GM21576 (cell line): ENCODE data around the gene SLC7A8.

Source experiments
- ATAC-seq: cut with Tn5 transposase; IDR thresholded peaks from one replicate; pipeline ENCODE4 v1.9.1; 2021; ENCODE audit warnings: mild to moderate bottlenecking, moderate library complexity; ENCODE audit not compliant: unreplicated experiment

Gene SLC7A8

DNA sequence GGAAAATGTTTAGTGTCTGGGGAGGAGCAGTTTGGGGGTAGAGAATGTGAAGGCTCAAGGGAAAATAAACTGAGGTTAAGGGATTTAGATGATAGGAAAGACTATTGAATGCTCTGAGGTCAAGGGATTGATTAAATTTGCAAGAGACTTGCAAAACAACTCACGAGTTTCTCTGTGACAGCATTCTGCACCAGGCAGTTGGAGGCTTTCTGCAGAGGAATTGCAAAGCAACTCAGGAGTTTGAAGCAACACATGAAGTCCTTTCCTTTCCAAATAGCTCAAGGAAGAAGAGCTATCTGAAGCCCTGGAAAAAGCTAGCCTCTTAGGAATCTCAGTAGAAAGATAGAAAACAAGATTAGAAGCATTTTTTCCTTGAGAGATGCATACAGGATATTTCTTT is 23.9 kb downstream of the SLC7A8 start:
- no peak for ATAC-seq

DNA sequence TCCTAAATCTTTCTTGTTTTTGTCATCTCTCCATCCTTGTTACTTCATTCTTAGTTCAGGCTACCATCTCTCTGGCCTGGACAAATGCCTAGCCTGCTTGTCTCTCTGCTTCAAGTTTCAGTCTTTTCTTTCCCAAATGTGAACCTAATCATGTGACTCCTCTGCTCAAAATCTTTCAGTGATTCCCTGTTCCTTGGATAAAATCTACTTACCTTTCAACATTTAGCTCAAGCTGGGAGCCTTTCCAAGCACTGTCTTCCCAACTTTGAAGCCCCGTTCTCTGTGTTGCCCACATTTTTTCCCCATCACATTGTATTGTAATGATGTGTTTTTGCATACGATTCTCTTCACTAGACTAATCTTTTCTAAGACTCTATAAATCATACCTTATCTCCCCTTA is 24.7 kb downstream of the SLC7A8 start:
- ATAC-seq, result no peak

DNA sequence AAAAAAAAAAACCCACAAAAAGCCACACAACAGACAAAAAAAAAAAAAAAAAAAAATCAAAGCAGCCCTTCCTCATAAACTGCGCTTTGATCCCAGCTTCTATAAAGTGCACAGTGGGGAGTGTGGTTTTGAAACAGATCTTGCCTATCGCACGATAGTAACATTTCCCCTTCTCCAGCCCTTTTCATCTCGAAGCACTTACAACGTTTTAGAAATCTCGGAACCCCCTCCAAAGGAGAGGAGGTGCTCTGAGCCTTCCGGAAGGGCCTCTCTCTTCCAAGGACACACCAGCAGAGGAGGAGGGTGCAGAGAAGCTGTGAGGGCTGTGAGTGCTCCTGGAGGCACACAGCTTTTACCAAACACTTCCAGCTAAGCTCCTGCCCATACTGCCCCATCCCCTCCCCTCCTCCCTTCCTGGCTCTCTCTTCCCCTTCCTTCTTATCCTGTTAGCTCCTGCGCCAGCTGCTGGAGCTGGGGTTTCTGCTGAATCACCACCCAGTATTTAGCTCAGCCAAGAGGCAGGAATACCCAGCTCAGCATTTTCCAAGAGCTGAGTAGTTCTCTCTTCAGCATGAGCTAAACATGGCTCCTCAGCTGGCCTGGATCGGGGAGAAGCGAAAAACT is 28.4 kb downstream of the SLC7A8 start:
- no peak for ATAC-seq

DNA sequence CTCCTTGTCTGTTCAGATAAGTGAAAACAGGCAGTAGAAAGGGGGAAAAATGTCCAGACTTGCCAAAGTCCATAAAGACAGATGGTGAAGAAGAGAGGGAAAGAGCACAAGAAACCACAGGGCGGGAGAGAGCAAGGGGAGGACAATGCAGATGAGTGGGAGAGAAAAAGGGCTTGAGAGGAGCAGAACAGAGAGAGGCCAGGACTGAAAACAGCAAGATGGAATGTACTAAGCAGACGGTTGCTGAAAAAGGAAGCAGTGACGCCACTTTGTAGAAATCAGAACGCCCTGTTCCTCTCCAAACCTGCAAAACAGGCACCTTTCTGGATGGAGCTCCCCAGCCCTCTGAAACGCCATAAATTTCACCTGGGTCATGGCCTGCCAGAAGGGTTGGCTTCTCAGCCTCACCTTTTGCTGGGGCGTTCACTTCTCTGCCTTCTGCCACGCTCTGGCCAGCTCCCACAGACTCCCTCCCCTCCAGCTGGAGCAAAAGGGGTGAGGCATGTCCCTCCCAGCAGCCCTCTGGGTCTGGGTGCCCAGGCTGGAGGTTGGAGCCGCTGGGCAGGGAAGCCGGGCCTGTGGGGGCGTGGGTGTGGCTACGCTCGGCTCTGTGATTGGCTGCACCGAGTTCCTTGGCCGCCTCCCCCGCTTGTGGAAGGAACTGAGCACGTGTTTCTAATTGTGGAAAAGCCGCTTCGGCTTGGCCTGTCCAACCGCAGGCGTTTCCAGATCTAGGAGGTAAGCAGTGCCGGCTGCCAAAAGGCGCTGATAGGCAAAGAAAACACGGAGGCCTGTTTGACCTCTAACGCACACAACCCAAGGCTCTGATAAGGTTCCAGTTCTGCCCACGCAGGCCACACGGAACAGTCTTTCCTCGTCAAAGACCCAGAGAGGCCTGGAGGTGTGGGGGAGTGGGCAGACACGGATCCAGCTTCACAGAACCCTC is 29.3 kb downstream of the SLC7A8 start:
- ATAC-seq, result no peak

DNA sequence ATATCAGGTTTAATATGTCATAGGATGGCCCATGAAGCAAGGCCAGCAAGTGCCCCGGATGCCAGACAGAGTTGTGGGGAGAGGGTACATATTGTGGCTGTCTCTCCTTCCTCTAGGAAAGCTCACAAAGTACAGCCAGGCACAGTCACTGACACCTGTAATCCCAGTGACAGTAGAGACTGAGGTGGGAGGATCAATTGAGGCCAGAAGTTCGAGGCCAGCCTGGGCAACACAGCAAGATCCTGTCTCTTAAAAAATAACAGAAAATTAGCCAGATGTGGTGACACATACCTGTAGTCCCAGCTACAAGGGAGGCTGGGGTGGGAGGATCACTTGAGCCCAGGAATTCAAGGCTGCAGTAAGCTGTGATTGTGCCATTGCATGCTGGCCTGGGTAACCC is 32.1 kb downstream of the SLC7A8 start:
- no peak for ATAC-seq

DNA sequence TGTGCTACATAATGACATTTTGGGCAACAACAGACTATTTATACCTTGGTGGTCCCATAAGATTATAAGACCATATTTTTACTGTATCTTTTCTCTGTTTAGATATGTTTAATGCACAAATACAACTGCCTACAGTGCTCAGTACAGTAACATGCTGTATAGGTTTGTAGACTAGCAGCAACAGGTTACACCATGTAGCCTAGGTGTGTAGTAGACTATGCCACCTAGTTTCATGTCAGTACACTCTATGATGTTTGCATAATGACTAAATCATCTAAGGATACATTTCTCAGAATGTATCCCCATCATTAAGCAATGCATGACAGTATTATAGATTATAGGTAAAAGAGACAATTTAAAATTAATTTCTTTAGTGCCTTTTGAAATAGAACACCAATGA is 33.7 kb downstream of the SLC7A8 start:
- ATAC-seq, result no peak

DNA sequence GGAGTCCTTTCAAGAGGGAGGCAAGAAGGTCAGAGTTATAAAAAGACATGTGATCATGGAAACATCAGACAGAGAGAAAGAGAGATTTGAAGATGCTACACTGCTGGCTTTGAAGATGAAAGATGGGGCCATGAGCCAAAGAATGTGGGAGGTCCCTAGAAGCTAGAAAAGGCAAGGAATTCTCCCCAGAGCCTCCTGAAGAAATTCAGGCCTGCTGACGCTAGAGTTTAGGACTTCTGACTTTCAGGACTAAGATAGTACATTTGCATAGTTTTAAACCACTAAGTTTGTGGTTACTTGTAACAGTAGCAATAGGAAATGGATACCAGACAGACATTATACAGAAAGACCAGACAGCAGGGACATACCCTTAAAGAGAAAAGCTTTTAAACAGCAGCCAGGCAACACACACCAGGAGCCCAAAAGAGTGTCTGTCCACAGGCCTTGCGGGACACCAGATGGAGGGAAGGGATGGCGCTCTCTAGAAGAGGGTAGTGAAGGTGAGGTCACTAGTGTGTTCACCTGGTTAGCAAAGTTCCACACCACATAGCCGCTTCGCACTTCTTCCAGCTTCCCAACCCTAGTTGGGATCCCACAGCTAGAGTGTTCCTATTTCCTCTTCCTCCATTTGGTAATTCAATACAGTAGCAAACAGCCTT is 34.7 kb downstream of the SLC7A8 start:
- no peak for ATAC-seq

DNA sequence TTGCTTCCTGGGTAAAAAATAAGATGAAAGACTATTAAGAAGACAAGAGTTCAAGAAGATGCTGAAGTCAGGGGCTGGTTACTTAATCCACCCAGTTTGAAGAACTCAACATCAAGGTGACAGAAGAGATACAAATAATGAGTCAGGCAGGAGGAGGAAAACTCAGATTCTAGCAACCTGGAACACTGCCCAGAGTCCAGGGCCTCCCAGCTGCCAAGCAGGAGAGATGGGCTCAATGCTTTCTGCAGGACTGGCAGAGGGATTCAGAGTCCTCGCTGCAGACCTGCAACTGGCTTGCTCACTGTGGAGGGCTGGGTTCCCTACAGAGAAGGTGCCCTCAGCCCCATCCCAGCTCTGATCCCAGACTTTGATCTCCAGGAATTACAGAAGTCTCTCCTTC is 35.8 kb downstream of the SLC7A8 start:
- ATAC-seq, result no peak

DNA sequence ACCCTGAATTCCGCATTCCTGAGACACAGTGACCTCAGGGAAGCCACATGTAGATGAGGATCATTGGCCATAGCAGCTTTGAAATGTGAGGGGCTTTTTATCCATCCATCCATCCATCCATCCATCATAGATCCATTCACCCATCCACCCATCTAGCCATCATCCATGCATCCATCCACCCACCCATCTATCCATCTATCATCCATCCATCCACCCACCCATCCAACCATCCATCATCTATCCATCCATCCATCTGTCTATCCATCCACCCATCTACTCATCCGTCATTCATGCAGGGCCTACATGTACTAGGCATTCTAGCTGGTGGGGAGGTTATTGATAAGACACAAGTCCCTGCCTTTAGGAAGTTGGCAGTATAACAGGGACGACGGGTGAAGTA is 36.5 kb downstream of the SLC7A8 start:
- ATAC-seq, result no peak

DNA sequence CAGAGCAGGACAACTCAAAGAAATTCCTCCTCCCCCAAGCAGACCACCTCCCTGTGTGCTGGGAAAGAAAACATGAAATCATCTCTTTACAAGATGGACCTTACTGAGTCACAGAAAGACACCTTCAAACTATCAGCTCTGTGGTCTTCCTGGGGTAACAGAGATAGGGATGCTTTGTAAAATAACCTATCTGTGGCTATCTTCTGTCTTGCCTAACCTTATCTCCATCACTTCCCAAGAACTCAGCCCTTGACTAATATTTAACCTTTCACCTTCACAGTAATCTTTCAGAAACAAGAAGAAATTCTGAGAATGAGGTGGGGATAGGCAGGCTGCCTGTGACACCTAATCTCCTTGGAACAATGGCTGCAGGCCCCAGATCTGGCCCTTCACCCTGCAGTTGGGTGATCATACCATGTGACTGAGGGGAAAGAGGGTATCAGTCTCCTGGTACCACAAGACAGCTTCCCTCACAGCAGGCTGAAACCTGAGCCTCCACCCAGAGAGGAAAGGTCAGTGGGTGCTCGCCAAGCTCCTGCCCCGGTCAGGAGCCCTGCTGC is 37.0 kb downstream of the SLC7A8 start:
- no peak for ATAC-seq

DNA sequence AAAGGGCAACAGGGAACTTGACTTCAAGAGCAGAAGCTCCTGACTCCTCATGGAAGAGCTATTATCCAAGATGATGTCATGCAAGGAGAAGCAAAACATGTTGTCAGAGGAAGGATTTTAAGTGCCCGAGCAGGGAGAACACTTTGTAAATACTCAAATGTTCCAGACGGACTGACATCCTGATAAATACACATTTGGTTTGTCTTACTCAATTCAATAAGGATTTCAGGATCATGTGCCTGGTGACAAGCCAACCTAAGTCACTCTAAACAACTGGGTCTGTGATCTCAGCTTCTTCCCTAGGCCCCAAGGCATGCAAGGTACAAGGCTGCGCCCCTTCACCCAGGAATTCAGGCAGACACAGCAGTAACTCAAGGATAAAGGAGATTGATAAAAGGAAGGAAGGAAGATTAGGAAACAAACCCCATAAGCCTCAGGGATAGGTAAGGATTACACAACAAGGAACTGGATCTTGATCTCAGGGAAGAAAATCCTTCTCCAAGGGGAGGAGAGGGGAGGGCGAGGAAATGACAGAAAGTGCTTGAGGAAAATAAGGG is 37.6 kb downstream of the SLC7A8 start:
- no peak for ATAC-seq

DNA sequence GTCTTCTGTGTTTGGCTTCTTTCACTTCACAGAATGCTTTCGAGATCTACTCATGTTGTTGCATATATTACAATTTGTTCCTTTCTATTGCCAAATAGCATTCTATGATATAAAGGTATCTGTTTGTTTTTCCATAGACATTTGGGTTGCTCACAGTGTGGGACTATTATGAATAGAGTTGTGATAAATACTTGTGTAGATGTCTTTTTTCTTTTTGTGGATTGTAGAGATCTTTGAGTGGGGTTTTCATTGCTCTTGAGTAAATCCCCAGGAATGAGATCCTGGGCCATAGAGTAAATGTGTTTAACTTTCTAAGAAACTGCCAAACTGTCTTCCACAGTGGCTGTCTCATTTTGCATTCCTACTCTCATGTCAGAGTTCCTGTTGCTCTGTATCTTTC is 39.5 kb downstream of the SLC7A8 start:
- no peak for ATAC-seq

DNA sequence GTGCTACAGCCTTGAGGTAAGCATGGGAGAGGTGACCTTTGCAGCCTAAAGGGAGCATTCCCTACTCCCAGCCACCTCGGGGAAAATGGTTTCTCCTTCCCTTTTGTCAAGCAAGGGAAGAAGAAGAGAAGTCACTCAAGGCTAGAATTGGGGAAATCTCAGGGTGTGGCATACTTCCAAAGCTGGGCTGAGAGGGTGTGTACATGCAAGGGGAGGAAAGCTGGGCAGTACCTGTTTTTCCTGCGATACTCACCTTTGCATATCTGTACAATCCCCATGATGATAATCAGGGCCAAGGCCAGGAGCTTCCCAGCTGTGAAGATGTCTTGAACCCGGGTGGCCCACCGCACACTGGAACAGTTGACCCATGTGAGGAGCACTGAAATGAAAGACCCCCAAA is 40.6 kb downstream of the SLC7A8 start:
- ATAC-seq, result no peak

DNA sequence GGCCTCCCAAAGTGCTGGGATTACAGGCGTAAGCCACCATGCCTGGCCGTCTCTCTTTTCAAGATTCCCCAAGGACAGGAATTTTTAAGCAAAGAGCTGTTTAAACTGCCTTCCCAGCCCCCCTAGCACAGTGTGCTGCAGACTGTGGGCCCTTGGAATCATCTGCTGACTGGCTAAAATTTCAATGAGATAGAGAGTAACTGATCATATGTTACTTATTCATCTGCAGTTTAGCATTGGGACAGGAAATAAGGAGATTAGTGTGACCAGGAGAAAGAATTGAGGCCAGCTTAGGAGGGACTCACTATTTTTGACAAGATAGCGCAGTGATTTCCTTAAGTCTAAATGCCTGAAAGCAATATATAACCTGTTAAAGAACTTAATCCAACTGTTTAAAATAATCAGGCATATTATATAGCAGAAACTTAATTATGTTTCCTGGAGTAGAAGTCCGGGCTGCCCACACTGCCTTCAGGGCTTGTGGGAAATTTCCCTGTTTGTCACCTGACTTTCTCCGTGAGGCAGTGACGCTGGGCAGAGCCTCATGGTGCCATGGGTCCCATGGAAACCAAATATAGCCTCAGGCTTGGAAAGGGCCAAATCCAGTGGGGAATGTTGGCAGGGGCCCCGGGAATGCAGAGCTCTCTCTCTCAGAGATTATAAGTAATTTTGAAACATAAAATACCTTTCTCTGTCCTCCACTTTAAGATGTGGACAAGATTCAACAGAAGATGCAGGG is 41.6 kb downstream of the SLC7A8 start:
- no peak for ATAC-seq

DNA sequence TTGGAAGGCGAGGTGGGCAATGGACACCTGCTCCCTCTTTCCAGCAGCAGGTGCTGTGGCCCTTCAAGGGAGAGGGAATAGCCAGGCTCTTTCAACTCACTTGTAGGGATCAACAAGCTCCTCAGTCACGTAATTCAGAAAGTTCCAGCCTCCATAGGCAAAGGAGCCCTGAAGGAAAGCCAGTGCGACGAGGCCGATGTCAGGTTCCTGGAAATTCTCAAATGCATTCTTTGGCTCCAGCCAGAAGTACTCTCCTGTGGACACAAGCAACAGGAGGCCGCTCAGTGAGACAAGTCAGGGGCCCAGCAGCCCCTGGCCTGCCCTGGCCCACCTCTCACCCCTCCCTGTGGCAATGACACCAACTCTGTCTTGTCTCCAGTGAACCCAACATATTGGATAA is 43.1 kb downstream of the SLC7A8 start:
- no peak for ATAC-seq

DNA sequence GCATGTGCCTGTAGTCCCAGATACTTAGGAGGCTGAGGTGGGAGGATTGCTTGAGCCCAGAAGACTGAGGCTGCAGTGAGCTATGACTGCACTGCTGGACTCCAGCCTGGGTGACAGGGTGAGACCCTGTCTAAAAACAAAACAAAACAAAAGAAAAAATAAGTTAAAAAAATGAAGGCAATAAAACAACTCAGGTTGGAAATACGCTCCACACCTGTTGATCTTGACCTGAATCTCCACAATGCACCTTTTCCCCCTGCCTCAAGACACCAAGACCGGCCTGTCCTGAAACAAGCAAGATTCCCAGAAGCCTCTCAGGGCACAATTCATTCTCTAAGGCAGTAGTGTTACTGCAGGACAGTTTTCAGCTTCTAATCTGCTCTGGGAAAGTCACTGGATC is 43.6 kb downstream of the SLC7A8 start:
- no peak for ATAC-seq

DNA sequence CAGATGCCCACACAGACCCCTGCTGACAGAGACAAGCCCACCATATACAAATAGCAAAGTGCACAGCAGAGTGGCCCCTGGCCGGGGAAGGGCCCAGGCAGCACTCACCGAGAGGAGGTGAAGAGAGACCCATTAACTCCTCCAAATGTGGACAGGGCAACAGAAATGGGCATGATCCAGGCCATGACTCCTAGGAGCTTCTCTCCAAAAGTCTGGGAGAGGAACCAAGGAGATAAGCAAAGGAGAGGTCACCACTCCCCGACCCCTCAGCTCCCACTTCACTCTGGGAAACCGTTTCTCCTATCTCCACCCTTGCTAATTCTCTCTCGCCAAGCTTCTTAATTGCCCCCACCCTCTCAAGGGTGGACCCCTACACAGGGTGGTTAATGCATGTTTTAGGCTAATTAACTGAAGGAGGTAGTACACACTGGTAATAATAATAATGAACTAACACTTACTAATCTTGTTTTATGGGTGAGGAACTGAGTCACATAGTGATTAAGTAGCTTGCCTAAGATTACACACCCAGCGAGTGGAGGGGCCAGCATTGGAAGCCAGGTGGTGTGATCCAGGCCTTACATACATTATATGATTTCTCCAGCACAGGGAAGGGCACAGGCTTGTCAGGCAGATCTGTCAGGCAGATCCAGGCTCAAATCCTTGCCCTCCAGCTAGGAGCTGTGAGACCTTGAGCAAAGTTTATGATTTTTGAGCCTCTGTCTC is 45.5 kb downstream of the SLC7A8 start:
- ATAC-seq, result no peak

DNA sequence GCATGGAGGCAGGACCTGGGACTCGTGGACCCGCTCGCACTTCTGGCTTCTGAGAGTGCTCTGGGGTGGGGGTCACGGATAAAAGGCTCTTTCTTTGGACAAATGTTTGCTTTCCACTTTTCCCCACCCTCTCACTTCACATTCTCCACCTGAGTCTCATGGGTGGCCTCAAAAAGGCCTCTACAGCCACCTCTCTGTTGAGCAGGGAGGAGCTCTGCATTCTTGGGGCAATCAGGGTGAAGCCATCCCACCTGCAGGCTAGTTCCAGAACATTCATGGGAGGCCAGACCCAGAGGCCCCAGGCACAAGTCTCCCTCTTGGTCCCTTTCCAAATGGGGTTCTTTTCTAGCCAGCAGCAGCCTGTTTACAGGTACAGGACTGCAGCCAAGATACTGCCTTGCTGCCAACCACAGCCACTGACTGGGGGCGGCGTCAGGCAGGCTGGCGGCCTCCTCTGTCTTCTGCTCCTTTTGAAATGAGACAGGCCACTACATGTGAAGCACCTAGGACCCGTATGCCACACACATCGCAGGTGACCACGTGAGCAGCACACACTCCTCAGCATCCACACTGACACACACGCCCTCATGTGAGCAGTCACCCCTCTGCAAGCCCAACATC is 46.2 kb downstream of the SLC7A8 start:
- no peak for ATAC-seq

DNA sequence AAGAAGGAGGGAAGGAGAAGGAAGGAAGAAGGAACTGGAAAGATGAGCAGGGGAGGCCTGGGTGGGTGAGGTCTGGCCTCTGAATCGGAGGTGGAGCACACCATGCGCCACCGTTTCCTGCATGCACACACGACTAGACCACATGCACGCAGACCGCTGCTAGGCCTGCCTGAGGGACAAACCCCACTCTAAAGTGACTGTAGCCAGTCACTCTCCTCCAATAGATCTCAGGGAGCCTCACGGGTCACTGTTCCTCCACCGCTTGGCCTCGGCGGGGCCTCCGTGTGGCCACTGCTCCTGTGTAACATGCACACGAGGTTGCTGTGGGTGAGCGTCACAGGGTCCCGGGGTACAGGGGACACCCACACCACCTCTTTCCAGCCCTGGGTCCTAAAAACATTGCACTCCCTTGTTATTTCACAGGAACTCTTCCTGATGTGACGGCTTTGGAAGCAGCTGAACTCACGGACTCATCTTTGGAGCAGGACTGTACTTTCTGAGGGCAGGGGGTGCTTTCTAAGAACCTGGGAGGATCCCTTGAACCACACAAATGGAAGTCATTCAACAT is 46.8 kb downstream of the SLC7A8 start:
- no peak for ATAC-seq
